BE2C (cell line): ENCODE measurements around the gene GRID1.

Experiments
- DNase-seq: peaks from one replicate; pipeline ENCODE4 v3.0.0-alpha.2; 2020
- H3K27me3 ChIP-seq: fragments of 250-450 bp; sonication (Bioruptor Pico); 2 replicates; pipeline ENCODE4 v1.5.1; 2020; ENCODE audit warnings: mild to moderate bottlenecking
- H3K36me3 ChIP-seq: fragments of 250-450 bp; sonication (Bioruptor Pico); 2 replicates; pipeline ENCODE4 v1.5.1; 2020; ENCODE audit warnings: mild to moderate bottlenecking
- H3K4me1 ChIP-seq: fragments of 250-450 bp; sonication (Bioruptor Pico); 2 replicates; pipeline ENCODE4 v1.5.1; 2020
- H3K4me3 ChIP-seq: 2 replicates; pipeline ENCODE4 v1.5.1; 2011; ENCODE audit warnings: low read depth, low read length
- H3K9me3 ChIP-seq: fragments of 250-450 bp; sonication (Bioruptor Pico); 2 replicates; pipeline ENCODE4 v1.5.1; 2020
- TF ChIP-seq, protein P1 (sequence below): IDR thresholded peaks from 2 replicates; pipeline ENCODE4 v1.5.1; 2012; ENCODE audit warnings: mild to moderate bottlenecking, low read depth, low read length

GRID1 gene

DNA sequence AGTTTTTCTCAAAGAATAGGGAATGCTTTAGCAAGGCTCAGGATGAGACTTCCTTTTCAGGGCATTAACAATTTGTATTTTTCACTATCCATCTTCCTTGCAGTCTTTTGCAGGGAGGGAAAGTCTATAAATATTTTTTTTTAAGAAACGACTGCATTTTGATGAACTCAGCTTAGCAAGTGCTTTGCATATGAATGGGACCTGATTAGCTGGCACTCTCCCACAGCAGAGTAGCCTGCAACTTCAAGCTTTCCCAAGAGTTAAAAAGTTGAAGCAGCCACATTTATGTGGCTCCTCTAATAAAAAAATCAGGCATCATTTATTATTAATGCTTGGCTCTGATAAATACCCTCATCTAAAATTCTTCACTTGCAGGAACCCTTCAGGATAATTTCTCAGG, 134.0 kb downstream of the GRID1 start:
- TF ChIP-seq, protein P1, sequence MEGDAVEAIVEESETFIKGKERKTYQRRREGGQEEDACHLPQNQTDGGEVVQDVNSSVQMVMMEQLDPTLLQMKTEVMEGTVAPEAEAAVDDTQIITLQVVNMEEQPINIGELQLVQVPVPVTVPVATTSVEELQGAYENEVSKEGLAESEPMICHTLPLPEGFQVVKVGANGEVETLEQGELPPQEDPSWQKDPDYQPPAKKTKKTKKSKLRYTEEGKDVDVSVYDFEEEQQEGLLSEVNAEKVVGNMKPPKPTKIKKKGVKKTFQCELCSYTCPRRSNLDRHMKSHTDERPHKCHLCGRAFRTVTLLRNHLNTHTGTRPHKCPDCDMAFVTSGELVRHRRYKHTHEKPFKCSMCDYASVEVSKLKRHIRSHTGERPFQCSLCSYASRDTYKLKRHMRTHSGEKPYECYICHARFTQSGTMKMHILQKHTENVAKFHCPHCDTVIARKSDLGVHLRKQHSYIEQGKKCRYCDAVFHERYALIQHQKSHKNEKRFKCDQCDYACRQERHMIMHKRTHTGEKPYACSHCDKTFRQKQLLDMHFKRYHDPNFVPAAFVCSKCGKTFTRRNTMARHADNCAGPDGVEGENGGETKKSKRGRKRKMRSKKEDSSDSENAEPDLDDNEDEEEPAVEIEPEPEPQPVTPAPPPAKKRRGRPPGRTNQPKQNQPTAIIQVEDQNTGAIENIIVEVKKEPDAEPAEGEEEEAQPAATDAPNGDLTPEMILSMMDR: no peak
- H3K27me3 ChIP-seq: no peaks in the 10 kb centered on the region
- H3K4me3 ChIP-seq: no peak overlapping the region
- DNase-seq: no peak
- H3K9me3 ChIP-seq: no peaks in the 10 kb centered on the region
- no peaks in the 10 kb centered on the region for H3K36me3 ChIP-seq
- peaks cover 9% of the 10 kb centered on the region for H3K4me1 ChIP-seq

DNA sequence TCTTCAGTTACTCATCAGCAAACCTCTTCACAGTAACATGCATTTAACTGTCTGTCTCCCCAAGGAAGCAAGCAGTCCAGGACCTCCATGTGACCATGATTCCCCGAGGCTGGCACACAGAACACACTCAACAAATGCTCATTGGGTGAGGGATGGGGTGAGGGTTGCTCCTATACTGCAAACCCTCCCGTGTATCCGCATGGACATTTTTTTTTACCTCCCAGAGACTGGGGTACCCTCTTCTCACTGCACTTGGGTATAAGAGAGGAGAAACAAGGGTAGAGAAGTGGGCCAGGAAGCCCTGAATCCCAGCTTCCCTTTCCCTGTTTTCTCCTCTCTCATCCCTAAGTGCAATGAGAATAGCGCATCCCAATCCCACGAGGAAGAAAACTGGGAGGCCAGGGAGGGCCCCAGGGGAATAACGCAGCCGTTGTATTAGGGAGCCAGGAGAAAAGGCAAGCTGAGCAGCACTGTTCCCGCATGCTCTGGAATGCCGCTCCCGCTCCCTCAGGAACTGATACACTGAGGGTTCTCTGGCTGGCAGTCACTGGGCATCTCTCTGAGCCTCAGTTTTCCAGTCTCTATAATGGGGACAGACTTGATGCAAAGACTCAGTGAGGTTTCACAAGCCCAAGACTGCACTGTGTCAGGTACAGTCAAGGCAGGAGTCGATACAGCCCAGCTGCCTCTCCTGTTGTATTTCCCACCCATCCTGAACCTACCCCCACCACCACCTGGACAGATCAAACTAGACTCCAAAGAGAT, 134.6 kb downstream of the GRID1 start:
- Histone ChIP-seq H3K4me1 (peaks cover 9% of the 10 kb centered on the region), H3K36me3 (no peaks in the 10 kb centered on the region), H3K4me3 (no peak overlapping the region), H3K27me3 (no peaks in the 10 kb centered on the region), H3K9me3 (no peaks in the 10 kb centered on the region)
- TF ChIP-seq, protein P1: no peak
- DNase-seq: no peak

DNA sequence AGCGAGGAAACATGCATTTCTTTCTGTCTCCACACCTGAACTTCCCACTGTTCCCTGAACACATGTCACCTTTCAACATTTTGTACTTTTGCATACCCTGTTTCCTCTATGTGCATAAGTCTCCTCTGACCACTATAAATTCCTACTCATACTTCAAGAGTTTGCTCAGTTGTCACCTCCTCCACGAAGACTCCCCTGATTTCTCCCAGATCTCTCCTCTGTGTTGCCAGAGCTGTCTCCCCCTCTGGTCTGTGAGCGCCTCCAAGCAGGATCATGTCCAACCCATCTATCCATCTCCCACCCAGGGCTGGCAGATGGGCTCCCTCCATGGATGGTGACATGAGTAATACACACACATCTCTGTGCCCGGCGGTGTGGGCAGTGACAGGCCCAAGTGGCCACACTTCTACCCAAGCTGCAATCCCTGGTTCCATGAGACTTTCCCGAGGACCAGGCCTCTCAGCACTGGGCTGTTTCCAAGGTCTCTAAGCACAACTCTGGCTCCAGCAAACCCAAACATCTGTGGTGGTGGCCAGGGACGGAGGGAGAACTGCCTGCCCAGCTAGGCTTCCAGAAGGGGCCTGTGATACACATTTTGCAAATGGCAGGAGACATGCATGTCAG, 135.9 kb downstream of the GRID1 start:
- Histone ChIP-seq H3K27me3 (no peaks in the 10 kb centered on the region), H3K9me3 (no peaks in the 10 kb centered on the region), H3K36me3 (no peaks in the 10 kb centered on the region), H3K4me1 (peaks cover 9% of the 10 kb centered on the region), H3K4me3 (no peak overlapping the region)
- TF ChIP-seq, protein P1: no peak
- no peak for DNase-seq

DNA sequence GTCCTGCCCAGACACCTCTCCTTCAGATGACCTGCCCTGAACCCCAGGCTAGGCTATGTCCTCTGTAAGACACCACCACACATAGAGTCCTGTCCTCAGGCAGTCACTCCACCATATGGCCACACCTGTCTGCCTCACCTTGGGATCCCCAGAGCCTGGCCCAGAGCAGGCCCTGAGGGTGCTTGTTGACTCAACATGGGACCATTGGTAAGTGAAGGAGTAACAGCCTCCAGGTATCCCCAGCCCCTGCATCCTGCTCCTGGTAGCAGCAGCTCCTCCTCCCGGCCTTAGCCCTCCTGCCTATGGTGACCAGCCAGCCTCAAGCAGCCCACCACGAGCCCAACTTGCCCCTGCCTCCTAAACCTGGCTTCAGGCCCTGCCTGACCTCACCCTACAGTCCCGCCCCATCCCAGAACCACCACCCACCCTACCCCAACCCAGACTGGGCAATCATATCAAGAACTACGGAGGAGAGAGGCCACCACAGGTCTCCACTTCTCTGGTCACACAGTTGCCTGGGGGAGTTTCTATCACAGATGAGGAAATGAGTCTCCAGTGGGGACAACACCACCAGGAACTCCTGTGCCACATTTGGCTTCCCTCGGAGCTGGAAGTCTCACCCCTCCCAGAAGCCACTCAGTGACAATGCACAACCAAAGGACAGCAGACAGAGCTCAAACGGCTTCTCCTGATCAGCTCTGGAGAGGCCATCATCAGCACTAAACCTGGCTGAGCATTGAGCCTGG, 136.6 kb downstream of the GRID1 start:
- H3K4me1 ChIP-seq: peaks cover 9% of the 10 kb centered on the region
- H3K4me3 ChIP-seq: no peak overlapping the region
- TF ChIP-seq, protein P1: no peak
- no peaks in the 10 kb centered on the region for H3K9me3 ChIP-seq
- no peak for DNase-seq
- H3K36me3 ChIP-seq: no peaks in the 10 kb centered on the region
- H3K27me3 ChIP-seq: no peaks in the 10 kb centered on the region

DNA sequence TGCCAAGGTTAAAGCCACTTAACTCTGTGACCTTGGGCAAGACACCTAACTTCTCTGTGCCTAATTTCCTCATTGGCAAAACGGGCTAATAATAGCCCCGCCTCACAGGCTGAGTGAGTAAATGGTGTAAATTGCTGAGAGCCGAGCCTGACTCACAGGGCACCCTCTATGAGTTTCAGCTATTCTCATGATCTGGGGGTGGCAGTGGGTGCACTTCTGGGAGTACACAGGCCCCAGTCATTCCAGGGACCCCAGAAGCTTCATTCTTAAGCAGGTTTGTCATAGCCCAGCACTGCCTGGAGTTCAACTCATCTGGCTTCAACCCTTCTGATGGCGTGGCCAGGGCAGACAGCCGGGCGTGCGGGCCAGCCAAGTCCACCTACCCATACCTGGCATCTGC, 137.2 kb downstream of the GRID1 start:
- Histone ChIP-seq H3K27me3 (no peaks in the 10 kb centered on the region), H3K4me3 (no peak overlapping the region), H3K4me1 (peaks cover 9% of the 10 kb centered on the region), H3K9me3 (no peaks in the 10 kb centered on the region), H3K36me3 (no peaks in the 10 kb centered on the region)
- TF ChIP-seq, protein P1: no peak
- no peak for DNase-seq
